ENCODE measurements around the gene KDM4C. TPM values are rescaled to one million over a fixed set of nuclear protein-coding genes. Genes with fewer than 3 reads are reported as not detected.

Gene KDM4C
- total and polyA plus RNA-seq, 4 donors = 18.9 to 69.5 (median 29.1) TPM

- no peaks in the 10 kb centered on the region for H3K36me3 ChIP-seq (ENCODE audit: control insufficient read depth, insufficient read depth, low read length)
- H3K4me3 ChIP-seq (ENCODE audit: low read depth, low read length) = no peak overlapping the region
- peaks cover 3% of the 10 kb centered on the region for H3K4me1 ChIP-seq (ENCODE audit: control insufficient read depth, insufficient read depth, low read length)
- 89% methylated on average over 1 of the region's 5 CpGs for WGBS (ENCODE audit: insufficient coverage)
- no peak for DNase-seq (ENCODE audit: low read depth in 4 of 6, low spot score in 6 of 6)
- no peak overlapping the region for H3K27ac ChIP-seq (ENCODE audit: low read depth, low read length)
- H3K9me3 ChIP-seq (ENCODE audit: control insufficient read depth, insufficient read depth, low read length) = no peaks in the 10 kb centered on the region
- no peaks in the 10 kb centered on the region for H3K27me3 ChIP-seq (ENCODE audit: control insufficient read depth, insufficient read depth, low read length)
These were observed 144.7 kb downstream of the KDM4C start for GRCh38 chr9:6902423-6902822.

GRCh38 chr9:6904371-6904770, 146.6 kb downstream of the KDM4C start:
- no peaks in the 10 kb centered on the region for H3K4me1 ChIP-seq (ENCODE audit: control insufficient read depth, insufficient read depth, low read length)
- no peak overlapping the region for H3K27ac ChIP-seq (ENCODE audit: low read depth, low read length)
- H3K36me3 ChIP-seq (ENCODE audit: control insufficient read depth, insufficient read depth, low read length) = no peaks in the 10 kb centered on the region
- H3K4me3 ChIP-seq (ENCODE audit: low read depth, low read length) = no peak overlapping the region
- H3K9me3 ChIP-seq (ENCODE audit: control insufficient read depth, insufficient read depth, low read length) = no peaks in the 10 kb centered on the region
- no peaks in the 10 kb centered on the region for H3K27me3 ChIP-seq (ENCODE audit: control insufficient read depth, insufficient read depth, low read length)
- DNase-seq (ENCODE audit: low read depth in 4 of 6, low spot score in 6 of 6) = no peak
- WGBS (ENCODE audit: insufficient coverage) = no CpG with 5 or more reads among the region's 2 CpGs

- Histone ChIP-seq H3K4me1 (ENCODE audit: control insufficient read depth, insufficient read depth, low read length) (no peaks in the 10 kb centered on the region), H3K4me3 (ENCODE audit: low read depth, low read length) (no peak overlapping the region), H3K27ac (ENCODE audit: low read depth, low read length) (no peak overlapping the region), H3K27me3 (ENCODE audit: control insufficient read depth, insufficient read depth, low read length) (no peaks in the 10 kb centered on the region), H3K9me3 (ENCODE audit: control insufficient read depth, insufficient read depth, low read length) (no peaks in the 10 kb centered on the region), H3K36me3 (ENCODE audit: control insufficient read depth, insufficient read depth, low read length) (no peaks in the 10 kb centered on the region)
- DNase-seq (ENCODE audit: low read depth in 4 of 6, low spot score in 6 of 6) = no peak
- WGBS (ENCODE audit: insufficient coverage) = 79% methylated on average over 4 of the region's 6 CpGs
These were observed 148.1 kb downstream of the KDM4C start for GRCh38 chr9:6905850-6906375.

GRCh38 chr9:6907772-6908381, 150.1 kb downstream of the KDM4C start:
- H3K27me3 ChIP-seq (ENCODE audit: control insufficient read depth, insufficient read depth, low read length) = no peaks in the 10 kb centered on the region
- 83% methylated on average over 1 of the region's 4 CpGs for WGBS (ENCODE audit: insufficient coverage)
- peaks cover 7% of the 10 kb centered on the region for H3K4me1 ChIP-seq (ENCODE audit: control insufficient read depth, insufficient read depth, low read length)
- no peak overlapping the region for H3K4me3 ChIP-seq (ENCODE audit: low read depth, low read length)
- H3K27ac ChIP-seq (ENCODE audit: low read depth, low read length) = no peak overlapping the region
- no peaks in the 10 kb centered on the region for H3K9me3 ChIP-seq (ENCODE audit: control insufficient read depth, insufficient read depth, low read length)
- DNase-seq (ENCODE audit: low read depth in 4 of 6, low spot score in 6 of 6) = peak in 5 of 6 donors; percentile 36 to 88 (median 49)
- H3K36me3 ChIP-seq (ENCODE audit: control insufficient read depth, insufficient read depth, low read length) = no peaks in the 10 kb centered on the region

DNA sequence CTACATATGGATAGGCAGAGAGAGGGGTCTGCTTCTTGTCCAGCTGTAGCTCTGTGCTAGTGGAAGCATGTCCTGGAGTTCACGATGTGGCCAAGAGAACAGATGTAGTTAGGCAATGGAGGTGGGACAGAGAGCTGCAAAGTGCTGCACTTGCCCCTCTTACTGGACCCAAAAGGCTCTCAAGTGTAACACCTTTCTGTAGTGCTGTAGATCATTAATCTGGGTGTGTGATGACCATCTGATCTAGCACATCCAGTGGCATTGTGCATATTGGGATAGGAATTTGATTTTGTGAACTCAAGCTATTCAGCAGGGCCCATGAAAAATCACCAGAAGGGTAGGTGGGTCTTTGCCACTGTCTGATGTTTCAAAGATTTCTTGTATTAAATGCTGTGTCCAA, 151.4 kb downstream of the KDM4C start:
- Histone ChIP-seq H3K36me3 (ENCODE audit: control insufficient read depth, insufficient read depth, low read length) (no peaks in the 10 kb centered on the region), H3K9me3 (ENCODE audit: control insufficient read depth, insufficient read depth, low read length) (no peaks in the 10 kb centered on the region), H3K4me1 (ENCODE audit: control insufficient read depth, insufficient read depth, low read length) (peaks cover 7% of the 10 kb centered on the region), H3K27ac (ENCODE audit: low read depth, low read length) (no peak overlapping the region), H3K27me3 (ENCODE audit: control insufficient read depth, insufficient read depth, low read length) (no peaks in the 10 kb centered on the region), H3K4me3 (ENCODE audit: low read depth, low read length) (no peak overlapping the region)
- no CpG with 5 or more reads among the region's 1 CpG for WGBS (ENCODE audit: insufficient coverage)
- DNase-seq (ENCODE audit: low read depth in 4 of 6, low spot score in 6 of 6) = no peak

DNA sequence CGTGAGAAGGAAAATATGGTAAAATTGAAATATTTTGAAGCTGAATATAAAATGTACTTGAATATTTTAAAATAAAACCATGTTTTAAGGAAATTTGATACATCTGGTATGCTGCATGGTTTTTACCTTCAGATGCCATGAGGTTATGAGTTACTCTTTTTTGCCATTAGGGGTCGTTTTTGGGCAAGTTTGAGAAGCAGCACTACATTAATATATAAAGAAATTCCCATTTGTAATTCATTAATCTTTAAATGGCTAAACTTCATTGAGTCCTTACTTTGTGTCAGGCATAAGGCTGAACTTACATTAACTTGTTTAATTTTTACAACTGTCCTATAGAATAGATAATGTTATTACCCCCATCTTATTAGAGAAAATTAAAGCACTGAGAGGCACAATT, 152.3 kb downstream of the KDM4C start:
- no CpG with 5 or more reads among the region's 2 CpGs for WGBS (ENCODE audit: insufficient coverage)
- Histone ChIP-seq H3K4me3 (ENCODE audit: low read depth, low read length) (no peak overlapping the region), H3K36me3 (ENCODE audit: control insufficient read depth, insufficient read depth, low read length) (no peaks in the 10 kb centered on the region), H3K27ac (ENCODE audit: low read depth, low read length) (no peak overlapping the region), H3K4me1 (ENCODE audit: control insufficient read depth, insufficient read depth, low read length) (peaks cover 7% of the 10 kb centered on the region), H3K27me3 (ENCODE audit: control insufficient read depth, insufficient read depth, low read length) (no peaks in the 10 kb centered on the region), H3K9me3 (ENCODE audit: control insufficient read depth, insufficient read depth, low read length) (no peaks in the 10 kb centered on the region)
- DNase-seq (ENCODE audit: low read depth in 4 of 6, low spot score in 6 of 6) = no peak

GRCh38 chr9:6910497-6910896, 152.7 kb downstream of the KDM4C start:
- no peak for DNase-seq (ENCODE audit: low read depth in 4 of 6, low spot score in 6 of 6)
- no peaks in the 10 kb centered on the region for H3K9me3 ChIP-seq (ENCODE audit: control insufficient read depth, insufficient read depth, low read length)
- no peak overlapping the region for H3K4me3 ChIP-seq (ENCODE audit: low read depth, low read length)
- H3K27me3 ChIP-seq (ENCODE audit: control insufficient read depth, insufficient read depth, low read length) = no peaks in the 10 kb centered on the region
- H3K27ac ChIP-seq (ENCODE audit: low read depth, low read length) = no peak overlapping the region
- WGBS (ENCODE audit: insufficient coverage) = 88% methylated on average over 2 of the region's 3 CpGs
- no peaks in the 10 kb centered on the region for H3K36me3 ChIP-seq (ENCODE audit: control insufficient read depth, insufficient read depth, low read length)
- peaks cover 7% of the 10 kb centered on the region for H3K4me1 ChIP-seq (ENCODE audit: control insufficient read depth, insufficient read depth, low read length)

DNA sequence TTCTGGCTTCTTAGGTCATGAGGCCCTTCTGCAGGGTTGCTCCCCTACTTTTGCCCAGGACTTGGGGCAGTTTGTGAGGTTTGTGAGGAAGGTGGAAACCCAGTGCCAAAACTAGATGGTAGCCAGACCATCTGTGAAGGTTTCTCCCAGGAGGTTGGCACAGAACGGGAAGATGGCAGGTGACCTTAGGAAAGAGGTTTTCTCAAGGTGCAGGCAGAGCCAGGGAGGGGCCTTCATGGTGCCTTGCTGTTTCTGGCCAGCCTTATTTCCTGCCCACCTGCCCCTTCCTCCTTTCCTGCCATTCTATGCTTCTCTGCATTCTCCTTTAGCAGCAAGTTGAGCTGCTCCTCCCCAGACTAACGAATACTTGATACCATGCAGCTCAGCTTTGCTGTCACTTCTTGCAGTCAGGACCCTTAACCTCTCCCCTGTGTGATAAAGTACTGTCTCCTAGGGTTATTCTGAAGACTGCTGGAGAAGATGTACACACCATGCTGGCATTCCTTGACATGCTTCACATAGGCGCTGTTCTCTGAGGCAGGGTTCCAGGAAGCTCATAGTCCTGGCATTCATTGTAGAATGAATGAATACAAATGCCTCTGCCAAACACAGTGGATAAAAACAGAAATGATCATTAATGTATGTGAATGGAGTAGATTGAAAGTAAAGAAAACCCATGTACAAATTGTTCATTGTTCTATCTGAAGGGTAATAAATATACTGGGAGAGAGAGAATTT, 154.3 kb downstream of the KDM4C start:
- Histone ChIP-seq H3K27ac (ENCODE audit: low read depth, low read length) (no peak overlapping the region), H3K9me3 (ENCODE audit: control insufficient read depth, insufficient read depth, low read length) (no peaks in the 10 kb centered on the region), H3K4me1 (ENCODE audit: control insufficient read depth, insufficient read depth, low read length) (peaks cover 7% of the 10 kb centered on the region), H3K27me3 (ENCODE audit: control insufficient read depth, insufficient read depth, low read length) (no peaks in the 10 kb centered on the region), H3K36me3 (ENCODE audit: control insufficient read depth, insufficient read depth, low read length) (no peaks in the 10 kb centered on the region), H3K4me3 (ENCODE audit: low read depth, low read length) (no peak overlapping the region)
- WGBS (ENCODE audit: insufficient coverage) = 80% methylated on average over 1 of the region's 3 CpGs
- peak in 3 of 6 donors; percentile 11 to 77 (median 45) for DNase-seq (ENCODE audit: low read depth in 4 of 6, low spot score in 6 of 6)

GRCh38 chr9:6915635-6916034, 157.9 kb downstream of the KDM4C start:
- Histone ChIP-seq H3K4me3 (ENCODE audit: low read depth, low read length) (no peak overlapping the region), H3K36me3 (ENCODE audit: control insufficient read depth, insufficient read depth, low read length) (no peaks in the 10 kb centered on the region), H3K4me1 (ENCODE audit: control insufficient read depth, insufficient read depth, low read length) (peaks cover 7% of the 10 kb centered on the region), H3K9me3 (ENCODE audit: control insufficient read depth, insufficient read depth, low read length) (no peaks in the 10 kb centered on the region), H3K27ac (ENCODE audit: low read depth, low read length) (no peak overlapping the region), H3K27me3 (ENCODE audit: control insufficient read depth, insufficient read depth, low read length) (no peaks in the 10 kb centered on the region)
- DNase-seq (ENCODE audit: low read depth in 4 of 6, low spot score in 6 of 6) = no peak
- WGBS (ENCODE audit: insufficient coverage) = 48% methylated on average over 3 of the region's 4 CpGs

GRCh38 chr9:6917162-6917561, 159.4 kb downstream of the KDM4C start:
- Histone ChIP-seq H3K36me3 (ENCODE audit: control insufficient read depth, insufficient read depth, low read length) (no peaks in the 10 kb centered on the region), H3K27me3 (ENCODE audit: control insufficient read depth, insufficient read depth, low read length) (no peaks in the 10 kb centered on the region), H3K4me3 (ENCODE audit: low read depth, low read length) (no peak overlapping the region), H3K4me1 (ENCODE audit: control insufficient read depth, insufficient read depth, low read length) (peaks cover under 1% of the 10 kb centered on the region), H3K9me3 (ENCODE audit: control insufficient read depth, insufficient read depth, low read length) (no peaks in the 10 kb centered on the region), H3K27ac (ENCODE audit: low read depth, low read length) (no peak overlapping the region)
- DNase-seq (ENCODE audit: low read depth in 4 of 6, low spot score in 6 of 6) = no peak
